HT1080 (cell line): ENCODE data around the gene PPP1R14B. TPM values are rescaled to one million over a fixed set of nuclear protein-coding genes. Genes with fewer than 3 reads are reported as not detected.
"Not testable (repeated sequence)": the region's sequence is repeated elsewhere in the genome, so short reads cannot be mapped to it uniquely, and the experiment has no call there.

Experiments used
- DNase-seq: peaks from one replicate; pipeline ENCODE4 v3.0.0-alpha.2; 2015; ENCODE audit warnings: low read depth
- total RNA-seq: library from RNA; depleted of rRNA; stranded (reverse); fragments of >200 nt; shearing (Covaris generic); gene quantifications from 2 replicates; pipeline ENCODE4 v1.2.3, GENCODE V29; 2014

The PPP1R14B gene
- total RNA-seq, 1 experiment from 2014 or later = 614 TPM

DNA sequence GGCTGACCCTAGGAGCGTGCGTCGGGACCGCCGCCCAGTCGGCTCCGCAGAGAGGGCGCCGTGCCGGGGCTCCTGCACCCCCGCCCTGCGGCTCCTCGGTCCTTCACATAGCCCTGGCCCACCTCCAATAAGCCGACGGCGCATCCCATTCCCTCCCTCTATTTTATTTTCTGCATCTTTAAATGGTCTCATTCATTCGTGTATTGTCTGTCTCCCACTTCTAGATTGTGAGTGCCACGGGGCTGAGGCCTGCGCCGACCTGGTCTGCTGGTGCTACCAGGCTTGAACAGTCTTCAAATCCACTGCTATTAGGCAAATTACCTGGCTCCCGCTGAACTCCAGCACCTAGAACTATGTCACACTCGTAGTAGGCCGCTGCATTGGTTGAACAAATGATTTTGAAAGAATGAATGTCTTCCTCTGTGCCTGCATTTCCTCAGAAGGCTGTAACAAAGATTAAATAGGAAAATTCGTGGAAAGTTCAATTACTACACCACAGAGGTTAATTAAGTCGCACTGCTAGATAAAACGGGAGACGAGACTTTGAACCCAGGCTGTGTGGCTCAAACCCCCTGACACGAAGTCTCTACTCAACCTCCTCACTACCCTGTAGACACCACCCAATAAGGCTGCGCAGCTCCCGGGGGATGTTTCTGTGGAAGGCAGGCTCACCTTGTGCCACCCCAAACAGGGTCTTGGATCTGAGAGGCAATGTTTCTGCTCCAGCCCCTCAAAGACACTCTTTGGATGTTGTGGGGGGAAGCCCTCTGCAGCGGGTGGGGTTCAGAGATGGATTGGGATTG, 1.2 kb upstream of the PPP1R14B start:
- DNase-seq = no peak

DNA sequence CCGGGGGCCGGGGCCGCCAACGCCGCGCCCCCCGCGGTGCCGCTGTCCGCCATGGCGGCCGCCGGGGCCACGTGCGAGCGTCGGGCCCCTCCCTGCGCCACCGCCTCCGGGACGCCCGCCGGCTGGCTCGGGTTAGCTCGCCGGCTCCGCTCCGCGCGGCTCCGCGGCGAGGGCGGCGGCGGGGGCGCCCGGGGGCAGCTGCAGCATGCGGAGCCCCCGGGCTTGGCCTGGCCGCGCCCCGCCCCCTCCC, 197 bp downstream of the PPP1R14B start:
- not testable (repeated sequence) for DNase-seq

DNA sequence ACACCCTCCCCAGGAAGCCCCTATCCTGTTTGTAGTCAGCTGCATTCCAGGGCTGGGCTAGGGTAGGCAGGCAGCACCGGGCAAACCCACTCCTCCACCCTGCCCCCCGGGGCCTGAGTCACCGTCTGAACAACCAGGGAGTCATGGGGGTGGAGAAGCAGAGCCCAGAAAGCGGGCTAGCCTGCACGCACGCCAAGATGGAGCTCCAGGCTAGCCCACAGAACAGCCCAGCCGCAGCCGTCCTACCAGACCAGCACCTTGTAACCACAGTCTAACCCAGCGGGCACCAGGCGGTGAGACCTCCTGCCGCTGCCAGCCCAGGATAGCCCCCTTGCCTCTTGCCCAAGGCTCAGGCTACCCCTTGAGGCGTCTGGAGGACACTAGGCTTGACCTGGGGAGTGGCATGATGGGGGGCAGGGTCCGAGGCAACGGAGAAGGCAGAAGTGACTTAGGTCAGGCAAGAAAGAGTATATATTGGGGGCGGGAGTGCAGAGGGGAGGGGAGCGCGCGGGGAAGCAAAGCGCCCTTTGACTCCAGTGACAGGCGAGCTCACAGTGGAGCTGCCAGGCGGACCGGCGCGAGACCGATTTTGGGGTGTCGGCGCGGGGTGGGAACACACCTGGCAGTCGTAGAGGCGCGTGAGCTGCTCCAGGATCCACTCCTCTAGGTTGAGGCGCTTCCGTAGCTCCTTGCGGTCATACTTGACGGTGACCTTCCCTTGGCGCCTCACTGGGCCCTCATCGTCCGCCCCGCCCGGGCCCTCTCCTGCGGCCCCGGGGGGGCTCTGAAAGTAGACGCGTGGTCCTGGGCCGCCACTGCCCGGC, 734 bp downstream of the PPP1R14B start:
- peak; percentile 98 for DNase-seq

DNA sequence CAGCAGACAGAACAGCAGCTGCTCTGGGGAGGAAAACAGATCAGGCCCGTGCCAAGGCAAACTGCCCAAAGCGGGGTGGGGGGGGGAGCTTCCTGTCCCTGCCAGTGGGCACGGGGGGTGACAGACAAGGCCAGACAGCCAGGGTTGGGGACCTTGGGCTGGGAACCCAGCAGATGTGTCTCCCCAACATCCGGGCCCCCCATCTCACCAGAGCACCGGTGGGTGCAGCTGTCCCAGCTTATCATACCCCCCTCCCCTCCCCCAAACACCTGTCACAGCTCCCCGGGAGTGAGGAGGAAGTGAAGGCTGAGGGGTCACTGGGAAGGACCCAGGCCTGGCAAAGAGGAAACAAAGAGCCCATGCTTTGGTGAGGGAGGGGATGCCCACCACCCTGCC, 1.3 kb downstream of the PPP1R14B start:
- DNase-seq = no peak

DNA sequence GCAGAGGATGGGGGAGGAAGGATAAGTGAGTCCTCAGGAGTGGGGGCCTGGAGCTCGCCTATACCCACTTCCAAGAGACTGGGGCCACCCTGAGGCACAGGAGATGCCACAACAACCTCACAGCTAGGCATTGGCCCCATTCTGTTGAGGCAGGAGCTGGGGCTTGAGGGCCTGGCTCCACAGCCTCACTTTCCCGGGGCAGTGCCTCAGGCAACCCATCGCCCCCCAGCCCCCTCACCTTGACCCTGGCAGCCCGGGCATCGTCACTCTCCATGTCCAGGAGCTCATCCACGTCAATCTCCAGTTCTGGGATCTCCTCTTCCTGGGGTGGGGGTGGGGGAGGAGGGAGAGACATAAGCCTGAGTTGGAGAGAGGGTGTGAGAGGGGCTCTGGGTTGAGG, 1.8 kb downstream of the PPP1R14B start:
- no peak for DNase-seq

DNA sequence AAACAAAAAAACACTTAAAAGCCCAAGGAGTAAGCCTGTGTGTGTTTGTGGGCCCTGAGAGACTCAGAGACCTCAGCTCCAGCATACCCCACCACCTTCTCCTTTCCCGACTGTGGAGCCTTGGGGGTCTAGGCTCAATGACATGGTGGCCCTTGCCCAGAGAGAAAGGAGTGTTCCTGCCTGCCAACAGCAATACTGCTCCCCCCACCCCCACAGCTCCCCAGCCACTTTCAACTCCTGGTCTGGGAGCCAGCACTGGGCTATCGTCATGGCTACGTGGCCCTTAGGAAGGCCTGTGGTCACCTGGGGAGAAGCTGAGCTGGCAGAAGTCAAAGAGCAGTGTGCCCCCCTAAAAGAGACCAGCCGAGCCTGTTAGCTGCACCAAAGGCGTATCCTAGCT, 2.6 kb downstream of the PPP1R14B start:
- DNase-seq = no peak

DNA sequence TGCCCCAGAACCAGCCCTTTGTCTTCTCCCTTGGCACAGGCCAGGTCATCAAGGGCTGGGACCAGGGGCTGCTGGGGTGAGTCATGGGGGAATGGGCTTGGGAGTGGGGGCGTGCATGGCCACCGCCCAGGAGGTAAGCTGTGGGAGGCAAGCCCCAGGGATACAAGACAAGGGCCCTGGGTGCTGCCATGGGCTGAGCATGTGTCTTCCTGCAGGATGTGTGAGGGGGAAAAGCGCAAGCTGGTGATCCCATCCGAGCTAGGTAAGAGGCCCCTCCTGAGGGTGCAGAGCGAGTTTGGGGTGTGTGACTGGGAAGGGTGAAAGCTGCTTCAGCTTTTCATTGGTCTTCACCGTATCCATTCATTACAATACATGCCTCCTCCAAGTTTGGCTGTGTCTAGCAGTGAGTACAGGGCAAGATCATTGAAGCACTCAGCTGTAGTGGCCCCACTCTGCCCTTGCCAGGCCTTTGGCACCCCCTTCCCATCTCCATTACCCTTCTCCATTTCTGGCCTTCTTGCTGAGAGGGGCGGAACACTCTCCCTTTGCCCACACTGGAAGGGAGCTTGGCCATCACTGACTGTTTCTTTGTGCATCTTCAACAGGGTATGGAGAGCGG, 3.4 kb downstream of the PPP1R14B start:
- no peak for DNase-seq

DNA sequence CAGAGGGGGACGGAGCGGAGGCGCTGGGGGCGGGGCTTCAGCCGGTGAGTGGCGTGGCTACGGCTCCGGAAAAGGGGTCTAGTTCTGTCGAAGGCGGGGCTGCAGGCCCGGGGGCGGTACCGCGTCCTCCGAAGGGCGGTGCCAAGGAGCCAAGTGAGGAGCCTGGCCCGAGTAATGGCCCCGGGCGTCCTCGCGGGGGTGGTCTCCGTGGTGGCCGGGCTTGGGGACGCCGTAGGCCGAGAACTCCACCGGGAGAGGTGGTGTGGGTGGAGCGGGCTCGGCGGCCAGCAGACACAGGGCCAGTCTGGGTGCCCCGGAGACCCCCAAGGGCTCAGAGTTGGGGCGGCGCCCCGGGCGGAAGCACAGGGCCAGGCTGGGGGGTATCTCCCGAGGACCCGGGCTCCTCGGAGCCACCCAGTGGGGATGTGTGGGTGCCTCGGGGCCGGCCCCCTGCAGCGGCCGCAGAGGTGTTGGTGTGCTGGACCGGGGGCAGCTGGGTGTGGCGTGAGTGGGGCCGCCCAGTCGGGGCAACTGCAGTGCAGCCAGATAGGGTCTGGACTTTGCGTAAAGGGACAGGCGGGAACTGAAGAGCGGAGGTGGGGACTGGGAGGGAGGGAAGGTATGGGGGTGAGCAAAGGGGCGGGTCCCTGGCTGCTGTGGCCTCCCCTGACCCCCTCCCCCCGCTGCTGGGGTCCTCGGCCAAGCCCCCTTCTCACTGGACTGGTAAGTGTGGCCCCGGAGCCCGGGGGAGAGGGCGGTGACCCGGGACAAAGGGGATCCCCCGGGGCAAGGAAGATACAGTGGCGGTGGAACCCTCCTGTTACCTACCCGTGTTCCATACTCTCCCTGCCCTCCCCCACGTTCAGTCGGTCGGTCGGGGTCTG, 5.0 kb downstream of the PPP1R14B start:
- DNase-seq = peak; percentile 98

DNA sequence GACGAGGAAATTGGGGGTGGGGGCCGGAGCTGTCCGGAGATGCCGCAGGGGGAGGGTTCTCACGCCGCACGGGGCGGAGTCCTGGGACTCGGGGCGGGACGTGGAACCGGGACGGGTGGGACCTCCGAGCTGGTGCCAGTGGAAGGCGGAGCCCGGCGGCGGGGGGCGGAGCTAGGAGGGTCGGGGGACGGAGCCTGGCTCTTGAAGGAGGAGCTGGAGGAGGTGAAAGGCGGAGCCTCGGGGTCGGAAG, 5.6 kb downstream of the PPP1R14B start:
- DNase-seq = no peak

DNA sequence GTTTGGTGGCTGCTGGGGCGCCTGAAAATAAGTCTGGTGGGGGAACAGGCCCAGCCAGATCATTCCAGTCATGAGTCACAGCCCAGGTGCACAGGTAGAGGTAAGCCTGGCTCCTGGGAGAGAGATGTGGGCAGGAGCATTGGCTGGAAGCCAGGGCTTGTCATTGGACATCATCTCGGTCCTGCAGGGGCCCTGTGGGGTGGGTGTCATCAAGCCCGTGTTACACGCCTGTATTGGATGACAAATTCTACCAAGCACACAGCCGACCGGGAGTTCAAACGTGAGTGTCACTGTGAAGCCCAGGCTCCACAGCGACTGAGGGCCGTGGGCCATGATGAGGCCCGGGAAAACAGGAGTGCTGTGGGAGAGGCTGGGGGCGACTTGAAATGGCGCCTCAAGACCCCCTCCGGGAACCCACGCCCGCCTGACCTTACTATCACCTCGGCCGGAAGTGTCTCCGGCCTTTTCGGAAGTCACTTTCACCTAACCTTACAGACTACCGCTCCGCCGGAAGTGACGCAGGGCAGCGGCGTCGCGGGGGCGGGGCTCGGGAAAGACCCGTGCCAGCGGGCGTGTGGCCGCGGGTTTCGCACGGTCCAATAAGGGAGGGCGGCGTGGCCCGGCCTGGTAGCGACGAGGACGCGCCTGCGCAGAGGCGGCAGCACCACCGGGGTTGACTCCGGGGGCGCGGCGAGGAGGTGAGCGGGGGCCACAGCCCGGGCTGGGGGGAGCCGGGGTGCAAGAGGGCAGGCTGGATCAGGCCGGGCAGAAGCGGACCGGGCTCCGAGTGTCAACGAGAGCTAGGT, 6.1 kb downstream of the PPP1R14B start, which contains the start of gene FKBP2:
Gene FKBP2, plus strand, starts transcription at position 661 of the 806 bp plus-strand sequence. CDS start 1,293 bp downstream, outside the sequence.
- DNase-seq = peak; percentile 95

DNA sequence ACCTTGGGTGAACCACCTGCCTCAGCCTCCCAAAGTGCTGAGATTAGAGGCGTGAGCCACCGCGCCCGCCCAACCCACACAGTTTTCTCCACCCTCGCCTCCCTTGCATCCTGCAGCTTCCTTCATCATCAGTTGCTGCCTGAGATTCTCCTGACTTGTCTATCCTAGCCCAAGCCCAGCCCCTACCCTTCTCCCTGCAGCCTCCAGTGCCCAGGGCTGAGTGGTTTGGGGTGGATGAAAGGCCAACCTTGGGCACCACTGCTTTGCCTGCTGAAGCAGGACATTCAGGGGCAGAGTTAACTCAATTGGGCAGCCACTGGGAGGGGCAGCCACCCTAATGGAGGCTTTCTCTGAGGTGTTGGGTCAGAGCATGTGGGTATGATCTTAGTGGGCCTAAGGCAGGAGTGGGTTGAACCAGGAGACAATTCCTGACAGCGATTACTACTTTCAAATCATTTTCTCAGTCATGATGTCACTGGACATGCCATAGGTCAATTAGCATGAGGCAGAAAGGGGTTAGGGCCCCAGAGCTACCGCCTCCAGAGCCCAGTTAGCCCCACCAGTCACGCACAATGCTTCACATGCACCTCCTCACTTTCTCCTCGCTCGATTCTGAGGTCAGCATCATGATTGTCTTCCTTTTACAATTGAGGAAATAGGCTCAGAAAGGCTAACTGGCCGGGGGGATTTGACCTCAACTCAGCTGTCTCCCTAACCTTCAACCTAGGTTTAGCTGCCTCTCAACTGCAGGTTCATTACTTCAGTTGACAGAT, 6.9 kb downstream of the PPP1R14B start:
- DNase-seq = no peak

DNA sequence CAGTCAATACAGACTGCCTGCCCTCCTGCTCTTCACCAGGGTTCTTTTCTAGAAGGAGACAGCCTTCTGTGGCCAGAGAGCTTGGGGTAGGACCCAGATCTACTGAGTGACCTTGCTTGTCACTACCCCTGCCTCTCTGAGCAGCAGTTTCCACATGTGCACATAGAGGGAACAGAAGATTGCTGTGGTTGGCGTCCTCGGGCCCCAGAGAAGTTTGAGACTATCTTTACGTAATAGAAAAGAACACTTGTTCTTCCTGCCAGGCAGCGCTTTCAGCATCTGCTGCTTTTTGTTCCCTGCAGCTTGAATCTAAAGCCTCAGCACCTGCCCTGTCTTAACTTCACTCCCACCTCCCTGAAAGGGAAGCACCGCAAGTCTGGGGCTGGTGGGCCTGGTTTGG, 7.7 kb downstream of the PPP1R14B start:
- no peak for DNase-seq

DNA sequence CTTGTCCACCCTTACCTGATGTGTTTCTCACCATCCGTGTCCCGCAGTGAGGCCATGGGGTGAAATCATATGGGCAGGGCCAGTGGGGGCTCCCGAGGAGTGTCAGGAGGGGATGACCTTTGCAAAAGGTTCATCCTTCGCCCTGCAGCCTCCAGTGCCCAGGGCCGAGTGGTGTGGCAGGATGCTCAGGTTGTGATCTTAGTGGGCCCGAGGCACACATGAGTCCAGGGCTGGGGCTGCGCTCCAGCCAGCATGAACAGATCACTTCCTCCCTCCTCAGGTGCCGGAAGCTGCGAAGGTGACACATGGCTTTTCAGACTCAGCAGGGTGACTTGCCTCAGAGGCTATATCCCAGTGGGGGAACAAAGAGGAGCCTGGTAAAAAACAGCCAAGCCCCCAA, 8.7 kb downstream of the PPP1R14B start:
- no peak for DNase-seq

DNA sequence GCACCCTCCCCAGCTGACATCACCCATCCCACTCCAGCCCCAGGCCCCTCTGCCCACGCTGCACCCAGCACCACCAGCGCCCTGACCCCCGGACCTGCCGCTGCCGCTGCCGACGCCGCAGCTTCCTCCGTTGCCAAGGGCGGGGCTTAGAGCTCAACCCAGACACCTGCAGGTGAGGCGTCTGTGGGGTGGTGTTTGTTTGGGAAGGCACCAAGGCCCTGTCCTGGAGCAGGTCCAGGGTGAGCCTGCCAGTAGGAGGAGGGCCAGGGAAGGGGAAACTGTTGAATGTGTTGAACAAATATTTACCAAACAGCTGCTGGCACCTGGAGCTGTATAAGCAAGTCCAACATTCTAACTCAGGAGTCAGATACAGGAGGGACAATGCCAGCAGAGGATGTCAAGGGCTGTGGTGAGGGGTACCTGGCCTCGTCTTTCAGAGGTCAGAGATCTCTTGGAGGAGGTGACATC, 9.2 kb downstream of the PPP1R14B start:
- DNase-seq = no peak

DNA sequence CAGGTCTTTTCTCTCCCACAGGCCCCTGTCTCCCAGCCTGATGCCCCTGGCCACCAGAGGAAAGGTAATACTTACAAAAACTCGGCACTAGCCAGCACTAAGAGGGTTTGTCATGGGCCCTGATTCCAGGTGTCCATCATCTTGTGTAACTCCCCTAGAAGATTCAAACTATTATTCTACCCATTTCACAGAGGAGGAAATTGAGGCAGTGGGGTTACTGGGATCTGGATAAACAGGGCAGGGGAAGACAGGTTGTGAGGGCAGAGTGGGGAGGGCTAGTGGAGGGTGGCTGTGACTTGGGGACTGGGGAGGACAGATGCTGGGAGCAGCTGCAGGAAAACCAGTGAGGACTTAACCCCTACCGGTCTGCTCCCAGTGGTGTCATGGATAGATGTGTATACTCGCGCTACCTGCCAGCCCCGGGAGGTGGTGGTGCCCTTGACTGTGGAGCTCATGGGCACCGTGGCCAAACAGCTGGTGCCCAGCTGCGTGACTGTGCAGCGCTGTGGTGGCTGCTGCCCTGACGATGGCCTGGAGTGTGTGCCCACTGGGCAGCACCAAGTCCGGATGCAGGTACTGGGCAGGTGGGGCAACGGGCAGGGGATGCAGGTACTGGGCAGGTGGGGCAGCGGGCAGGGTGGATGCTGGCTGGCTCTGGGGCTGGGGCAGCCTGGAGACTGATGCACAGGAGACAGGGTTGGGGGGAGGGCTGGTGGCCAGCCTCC, 11.1 kb downstream of the PPP1R14B start:
- no peak for DNase-seq

DNA sequence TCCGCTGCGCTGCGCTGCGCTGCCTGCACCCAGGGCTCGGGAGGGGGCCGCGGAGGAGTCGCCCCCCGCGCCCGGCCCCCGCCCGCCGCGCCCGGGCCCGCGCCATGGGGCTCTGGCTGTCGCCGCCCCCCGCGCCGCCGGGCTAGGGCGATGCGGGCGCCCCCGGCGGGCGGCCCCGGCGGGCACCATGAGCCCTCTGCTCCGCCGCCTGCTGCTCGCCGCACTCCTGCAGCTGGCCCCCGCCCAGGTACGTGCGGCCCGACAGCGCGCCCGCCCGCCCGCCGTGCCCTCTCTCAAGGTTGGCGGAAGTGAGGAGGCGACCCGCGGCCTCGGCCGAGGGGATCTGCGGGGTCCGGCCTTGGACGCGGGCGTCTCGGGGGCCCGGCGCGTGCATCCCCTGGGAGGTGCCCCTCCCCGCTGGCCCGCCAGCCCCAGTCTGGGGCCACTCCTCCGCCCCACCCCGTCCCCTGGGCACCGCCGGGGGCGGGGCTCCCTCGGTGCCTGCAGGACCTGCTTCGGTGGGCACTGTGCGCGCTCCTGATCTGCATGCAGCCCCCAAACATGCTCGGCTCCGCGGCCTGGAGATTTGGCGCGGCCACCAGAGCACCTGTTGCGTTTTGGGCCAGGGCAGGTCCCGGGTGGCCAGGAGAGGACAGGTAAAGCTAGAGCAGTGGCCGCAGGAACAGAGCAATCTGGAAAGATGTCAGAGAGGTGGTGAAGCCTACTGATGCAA, 11.9 kb downstream of the PPP1R14B start:
- no peak for DNase-seq

DNA sequence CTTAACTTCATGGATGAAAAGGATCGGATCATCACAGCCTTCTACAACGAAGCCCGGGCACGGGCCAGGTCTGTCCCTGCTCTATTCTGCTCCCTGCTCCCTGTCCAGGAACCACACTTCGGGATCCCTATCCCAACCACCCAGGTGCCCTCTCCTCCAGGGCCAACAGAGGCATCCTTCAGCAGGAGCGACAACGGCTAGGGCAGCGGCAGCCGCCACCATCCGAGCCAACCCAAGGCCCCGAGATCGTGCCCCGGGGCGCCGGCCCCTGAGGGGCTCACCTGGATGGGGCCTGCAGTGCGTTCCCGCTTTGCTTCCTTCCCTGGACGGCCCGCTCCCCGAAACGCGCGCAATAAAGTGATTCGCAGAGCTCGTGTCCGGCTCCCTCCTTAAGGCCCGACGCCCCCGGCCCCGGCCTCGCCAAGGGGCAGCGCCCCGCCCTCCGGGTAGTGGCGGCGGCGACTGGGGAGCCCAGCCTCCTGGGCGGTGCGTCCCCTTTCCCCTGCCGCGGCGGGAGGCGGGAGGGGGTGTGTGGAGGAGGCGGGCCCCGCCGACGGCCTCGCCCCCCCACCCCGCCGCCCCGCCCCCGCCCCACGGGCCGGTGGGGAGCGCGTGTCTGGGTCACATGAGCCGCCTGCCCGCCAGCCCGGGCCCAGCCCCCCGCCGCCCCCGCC, 12.7 kb downstream of the PPP1R14B start, which contains the start of gene VEGFB:
Gene VEGFB, plus strand, starts transcription at position 672 of the 674 bp plus-strand sequence. CDS start 250 bp downstream, outside the sequence.
- DNase-seq = no peak

DNA sequence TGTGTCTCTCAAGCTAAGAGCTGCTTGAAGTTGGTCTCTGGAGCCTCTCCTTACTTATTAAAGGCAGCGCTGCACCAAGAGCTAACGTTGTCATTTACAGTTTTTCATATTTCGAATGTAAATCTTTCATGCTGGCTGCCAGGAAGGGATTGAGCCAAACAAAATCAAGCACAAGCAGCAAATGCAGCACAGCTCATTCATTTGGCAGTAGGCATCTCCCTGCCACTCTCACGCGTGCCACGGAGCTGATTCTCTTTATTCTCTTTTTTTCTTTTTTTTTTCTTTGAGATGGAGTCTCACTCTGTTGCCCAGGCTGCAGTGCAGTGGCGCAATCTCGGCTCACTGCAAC, 13.8 kb downstream of the PPP1R14B start:
- DNase-seq = no peak
